ENCODE measurements around the gene RASAL1. TPM values are rescaled to one million over a fixed set of nuclear protein-coding genes. Genes with fewer than 3 reads are reported as not detected.

RASAL1 gene
- total and polyA plus RNA-seq, 2 donors (not counting 1 experiment from before 2014, with no cell fraction given): 0.10 to 11.0 TPM

DNA sequence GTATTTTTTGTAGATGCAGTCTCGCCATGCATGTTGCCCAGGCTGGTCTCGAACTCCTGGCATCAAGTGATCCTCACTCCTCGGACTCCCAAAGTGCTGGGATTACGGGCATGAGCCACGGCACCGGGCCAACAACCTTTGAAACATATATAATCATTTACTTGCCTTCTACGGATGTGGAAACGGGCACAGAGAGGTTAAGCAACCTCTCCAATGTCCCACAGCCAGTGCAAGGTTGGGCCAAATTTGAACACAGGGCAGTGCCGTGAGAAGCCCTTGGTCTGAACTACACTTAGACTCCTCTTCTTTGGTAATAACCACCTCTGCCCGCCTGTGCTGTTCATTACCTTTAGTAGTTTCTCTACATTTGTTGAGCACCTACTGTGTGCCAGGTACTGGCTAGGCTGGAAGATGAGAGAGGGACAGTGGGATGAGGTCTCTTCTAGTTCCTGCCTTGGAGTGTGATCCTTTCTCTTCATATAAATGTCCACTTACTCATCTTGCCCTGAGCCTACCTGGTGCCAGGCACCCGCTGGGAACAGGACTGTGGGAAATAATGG lies 47.5 kb upstream of the RASAL1 start:
- WGBS (ENCODE audit: insufficient coverage): 93% methylated on average over 8 of the region's 11 CpGs
- Histone ChIP-seq H3K36me3 (replicated peaks in 1 of 2; ENCODE audit: control extremely low read depth in 1 of 2, control insufficient read depth in 1 of 2, extremely low read depth in 1 of 2, insufficient read depth in 2 of 2, low read length in 1 of 2) (peaks cover 0 to 42% of the 10 kb centered on the region in 2 experiments), H4K20me1 (ENCODE audit: control insufficient read depth, insufficient read depth, low read length, poor library complexity, severe bottlenecking) (peaks cover 42% of the 10 kb centered on the region), H3K4me3 (ENCODE audit: control extremely low read depth in 1 of 5, extremely low read depth in 1 of 5, insufficient read depth in 1 of 5, low read depth in 2 of 5, low read length in 4 of 5) (no peak overlapping the region), H3K27ac (ENCODE audit: low read length in 2 of 2) (no peak overlapping the region), H3K4me1 (ENCODE audit: control insufficient read depth in 2 of 2, insufficient read depth in 2 of 2, low read length in 2 of 2) (peaks cover 25 to 34% of the 10 kb centered on the region in 2 donors), H3K27me3 (replicated peaks in 1 of 4; ENCODE audit: control extremely low read depth in 1 of 4, control insufficient read depth in 3 of 4, insufficient read depth in 4 of 4, low read length in 3 of 4) (no peaks in the 10 kb centered on the region), H3K9me3 (ENCODE audit: control extremely low read depth in 1 of 3, control insufficient read depth in 2 of 3, insufficient read depth in 1 of 3, low read length in 2 of 3) (no peaks in the 10 kb centered on the region), H3K9ac (ENCODE audit: low read length) (no peak overlapping the region), H3K79me2 (ENCODE audit: control insufficient read depth, insufficient read depth, low read length) (peaks cover 69% of the 10 kb centered on the region), H2AFZ (ENCODE audit: insufficient read depth, low read depth, low read length, poor library complexity, severe bottlenecking) (no peak overlapping the region), H3K4me2 (replicated peaks; ENCODE audit: low read depth, low read length, poor library complexity, severe bottlenecking) (peak overlapping the region; percentile 10)
- H3K9me3 Mint-ChIP-seq (ENCODE audit: insufficient read depth): no peaks in the 10 kb centered on the region
- ChIA-PET CTCF (interaction anchor here (0.7 kb wide), 1 partner anchor 63 kb away, joined by 3 read pairs; no protein-coding TSS in a partner anchor), POLR2A (interaction anchor here (0.6 to 0.8 kb wide), 4 partner anchors 9 to 48 kb away, joined by 3 to 4 read pairs (median 4); partner anchors contain the start of gene RASAL1)
- peaks cover 36% of the 10 kb centered on the region for H3K4me1 Mint-ChIP-seq
- DNase-seq: no peak
- no peaks in the 10 kb centered on the region for H3K27me3 Mint-ChIP-seq
- TF ChIP-seq, protein P1, sequence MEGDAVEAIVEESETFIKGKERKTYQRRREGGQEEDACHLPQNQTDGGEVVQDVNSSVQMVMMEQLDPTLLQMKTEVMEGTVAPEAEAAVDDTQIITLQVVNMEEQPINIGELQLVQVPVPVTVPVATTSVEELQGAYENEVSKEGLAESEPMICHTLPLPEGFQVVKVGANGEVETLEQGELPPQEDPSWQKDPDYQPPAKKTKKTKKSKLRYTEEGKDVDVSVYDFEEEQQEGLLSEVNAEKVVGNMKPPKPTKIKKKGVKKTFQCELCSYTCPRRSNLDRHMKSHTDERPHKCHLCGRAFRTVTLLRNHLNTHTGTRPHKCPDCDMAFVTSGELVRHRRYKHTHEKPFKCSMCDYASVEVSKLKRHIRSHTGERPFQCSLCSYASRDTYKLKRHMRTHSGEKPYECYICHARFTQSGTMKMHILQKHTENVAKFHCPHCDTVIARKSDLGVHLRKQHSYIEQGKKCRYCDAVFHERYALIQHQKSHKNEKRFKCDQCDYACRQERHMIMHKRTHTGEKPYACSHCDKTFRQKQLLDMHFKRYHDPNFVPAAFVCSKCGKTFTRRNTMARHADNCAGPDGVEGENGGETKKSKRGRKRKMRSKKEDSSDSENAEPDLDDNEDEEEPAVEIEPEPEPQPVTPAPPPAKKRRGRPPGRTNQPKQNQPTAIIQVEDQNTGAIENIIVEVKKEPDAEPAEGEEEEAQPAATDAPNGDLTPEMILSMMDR (IDR thresholded peaks at IDR 0.05): no peak
- H3K27ac Mint-ChIP-seq: peak overlapping the region; percentile 32
- intact Hi-C loops (cut with micrococcal nuclease): no loop called here
- peak overlapping the region; percentile 23 for H3K4me3 Mint-ChIP-seq
- no peak for ATAC-seq (ENCODE audit: low read depth)

DNA sequence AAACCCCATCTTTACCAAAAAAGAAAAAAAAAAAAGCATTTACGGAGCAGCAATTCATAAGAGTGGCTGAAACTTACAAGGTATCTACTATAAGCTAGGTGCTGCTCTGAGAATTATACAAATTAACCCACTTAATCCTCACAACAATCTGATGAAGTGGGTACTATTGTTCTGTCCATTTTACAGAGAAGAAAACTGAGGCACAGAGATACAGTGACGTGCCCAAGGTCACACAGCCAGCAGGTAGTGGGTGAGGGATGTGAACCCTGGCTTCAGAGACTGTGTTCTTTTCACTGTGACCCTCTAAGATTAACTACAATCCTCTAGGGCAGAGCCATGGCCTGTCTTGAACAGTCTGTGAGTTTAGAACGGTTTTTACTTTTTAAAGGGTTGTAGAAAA lies 46.4 kb upstream of the RASAL1 start:
- Histone ChIP-seq H3K4me3 (ENCODE audit: control extremely low read depth in 1 of 5, extremely low read depth in 1 of 5, insufficient read depth in 1 of 5, low read depth in 2 of 5, low read length in 4 of 5) (no peak overlapping the region), H3K36me3 (replicated peaks in 1 of 2; ENCODE audit: control extremely low read depth in 1 of 2, control insufficient read depth in 1 of 2, extremely low read depth in 1 of 2, insufficient read depth in 2 of 2, low read length in 1 of 2) (peaks cover 2 to 53% of the 10 kb centered on the region in 2 experiments), H3K27me3 (replicated peaks in 1 of 4; ENCODE audit: control extremely low read depth in 1 of 4, control insufficient read depth in 3 of 4, insufficient read depth in 4 of 4, low read length in 3 of 4) (no peaks in the 10 kb centered on the region), H2AFZ (ENCODE audit: insufficient read depth, low read depth, low read length, poor library complexity, severe bottlenecking) (no peak overlapping the region), H4K20me1 (ENCODE audit: control insufficient read depth, insufficient read depth, low read length, poor library complexity, severe bottlenecking) (peaks cover 42% of the 10 kb centered on the region), H3K79me2 (ENCODE audit: control insufficient read depth, insufficient read depth, low read length) (peaks cover 64% of the 10 kb centered on the region), H3K9ac (ENCODE audit: low read length) (no peak overlapping the region), H3K27ac (ENCODE audit: low read length in 2 of 2) (no peak overlapping the region), H3K4me2 (replicated peaks; ENCODE audit: low read depth, low read length, poor library complexity, severe bottlenecking) (no peak overlapping the region), H3K9me3 (ENCODE audit: control extremely low read depth in 1 of 3, control insufficient read depth in 2 of 3, insufficient read depth in 1 of 3, low read length in 2 of 3) (peaks cover 0 to 5% (median 0%) of the 10 kb centered on the region in 3 donors), H3K4me1 (ENCODE audit: control insufficient read depth in 2 of 2, insufficient read depth in 2 of 2, low read length in 2 of 2) (peaks cover 21 to 30% of the 10 kb centered on the region in 2 donors)
- no peak for ATAC-seq (ENCODE audit: low read depth)
- Mint-ChIP-seq H3K4me1 (peaks cover 29% of the 10 kb centered on the region), H3K9me3 (ENCODE audit: insufficient read depth) (no peaks in the 10 kb centered on the region), H3K4me3 (no peak overlapping the region), H3K27me3 (no peaks in the 10 kb centered on the region), H3K27ac (no peak overlapping the region)
- ChIA-PET CTCF (interaction anchor here (0.7 kb wide), 1 partner anchor 147 kb away, joined by 3 read pairs; no protein-coding TSS in a partner anchor), POLR2A (no interaction called here)
- no peak for DNase-seq
- no peak for TF ChIP-seq EZH2 (IDR thresholded peaks at IDR 0.05; ENCODE audit: borderline replicate concordance, insufficient read depth, low read depth, low read length, poor library complexity, severe bottlenecking)
- TF ChIP-seq, protein P1 (IDR thresholded peaks at IDR 0.05): no peak
- WGBS (ENCODE audit: insufficient coverage): no CpG with 5 or more reads among the region's 3 CpGs
- intact Hi-C loops (cut with micrococcal nuclease): no loop called here
